SK-N-SH treated with all-trans-retinoic acid at 6 μM for 48 hours (cell line): Measurements from ENCODE around the gene R3HDM1.

Source experiments
- BACH2 ChIP-seq: fragments of 250-450 bp; sonication (Bioruptor Pico); IDR thresholded peaks from 2 replicates; pipeline ENCODE4 v1.9.0; 2021; ENCODE audit warnings: mild to moderate bottlenecking, borderline replicate concordance
- CREB5 ChIP-seq: fragments of 250-450 bp; sonication (Bioruptor Pico); IDR thresholded peaks from 2 replicates; pipeline ENCODE4 v1.5.1; 2020; ENCODE audit warnings: low read depth, mild to moderate bottlenecking, moderate library complexity
- RARB ChIP-seq: fragments of 250-450 bp; sonication (Bioruptor Pico); IDR thresholded peaks from 2 replicates; pipeline ENCODE4 v1.8.0; 2021; ENCODE audit warnings: mild to moderate bottlenecking, moderate library complexity
- ZNF565 ChIP-seq: fragments of 450-650 bp; formaldehyde crosslinking; conservative IDR thresholded peaks from 2 replicates; pipeline ENCODE4 v1.5.0; 2020; ENCODE audit warnings: low read depth, mild to moderate bottlenecking, moderate library complexity

- TF ChIP-seq RARB (CRISPR knock-in tag) (no peak), ZNF565 (CRISPR knock-in tag) (no peak), BACH2 (no peak), CREB5 (CRISPR knock-in tag) (no peak)
These were observed 51.1 kb downstream of the R3HDM1 start for GRCh38 chr2:135582383-135582782.
